Cardiac muscle cell (in vitro differentiated cells and primary cell): ENCODE data around the gene SNED1. TPM values are rescaled to one million over a fixed set of nuclear protein-coding genes. Genes with fewer than 3 reads are reported as not detected.

Experiments
- DNase-seq, 2 donors: peaks; one replicate each; pipeline versions ENCODE4 v3.0.0 to v3.0.0-alpha.2; 2010 to 2017; ENCODE audit warnings: low read depth in 1 of 2, low spot score in 1 of 2
- H3K27ac ChIP-seq: fragments of 200-600 bp; sonication (generic); 2 replicates; pipeline ENCODE4 v1.5.1; 2016
- H3K27me3 ChIP-seq: fragments of 200-600 bp; sonication (generic); 2 replicates; pipeline ENCODE4 v1.6.0; 2016; ENCODE audit warnings: control low read depth
- H3K36me3 ChIP-seq: fragments of 200-600 bp; sonication (generic); 2 replicates; pipeline ENCODE4 v1.5.1; 2016; ENCODE audit warnings: control low read depth
- H3K4me1 ChIP-seq: fragments of 200-600 bp; sonication (generic); 2 replicates; pipeline ENCODE4 v1.8.1; 2017; ENCODE audit warnings: low read depth, mild to moderate bottlenecking, mixed run types
- H3K4me3 ChIP-seq: fragments of 200-600 bp; sonication (generic); 2 replicates; pipeline ENCODE4 v1.5.1; 2016; ENCODE audit warnings: mild to moderate bottlenecking
- H3K9me3 ChIP-seq: fragments of 200-600 bp; sonication (generic); 2 replicates; pipeline ENCODE4 v1.5.1; 2017; ENCODE audit warnings: low read depth, mild to moderate bottlenecking, control low read depth
- CTCF ChIP-seq: IDR thresholded peaks from 2 replicates; pipeline ENCODE4 v1.5.1; 2012; ENCODE audit warnings: low read depth, mild to moderate bottlenecking, low read length
- polyA plus RNA-seq: library from polyadenylated mRNA; unstranded; fragments of >200 nt; fragmentation: Nextera tagmentation; extraction: Ambion mirVana; gene quantifications from 2 replicates; pipeline ENCODE4 v1.2.1, GENCODE V29; 2016
- total RNA-seq: library from RNA; depleted of rRNA; stranded (reverse); fragments of >200 nt; gene quantifications from 2 replicates; pipeline ENCODE4 v1.2.3, GENCODE V29; 2016

The SNED1 gene
- total and polyA plus RNA-seq, 2 experiments from 2014 or later = 0.09 to 0.76 TPM

- Histone ChIP-seq H3K9me3 (no peaks in the 10 kb centered on the region), H3K36me3 (no peaks in the 10 kb centered on the region), H3K27me3 (no peaks in the 10 kb centered on the region), H3K4me1 (no peaks in the 10 kb centered on the region), H3K4me3 (no peak overlapping the region), H3K27ac (no peak overlapping the region)
- no peak for DNase-seq
- no peak for TF ChIP-seq CTCF
Observed at GRCh38 chr2:241133436-241133820, 135.0 kb downstream of the SNED1 start.

- no peaks in the 10 kb centered on the region for H3K4me1 ChIP-seq
- DNase-seq = no peak
- TF ChIP-seq CTCF = no peak
- H3K36me3 ChIP-seq = no peaks in the 10 kb centered on the region
- no peaks in the 10 kb centered on the region for H3K9me3 ChIP-seq
- no peak overlapping the region for H3K27ac ChIP-seq
- no peak overlapping the region for H3K4me3 ChIP-seq
- no peaks in the 10 kb centered on the region for H3K27me3 ChIP-seq
Observed at GRCh38 chr2:241134711-241135110, 136.3 kb downstream of the SNED1 start.

- DNase-seq = no peak
- no peak for TF ChIP-seq CTCF
- H3K4me3 ChIP-seq = no peak overlapping the region
- H3K27ac ChIP-seq = no peak overlapping the region
- no peaks in the 10 kb centered on the region for H3K4me1 ChIP-seq
- H3K27me3 ChIP-seq = no peaks in the 10 kb centered on the region
- H3K36me3 ChIP-seq = no peaks in the 10 kb centered on the region
- no peaks in the 10 kb centered on the region for H3K9me3 ChIP-seq
Observed at GRCh38 chr2:241135737-241136136, 137.3 kb downstream of the SNED1 start.

- no peak overlapping the region for H3K4me3 ChIP-seq
- H3K36me3 ChIP-seq = no peaks in the 10 kb centered on the region
- H3K4me1 ChIP-seq = no peaks in the 10 kb centered on the region
- TF ChIP-seq CTCF = no peak
- H3K27me3 ChIP-seq = no peaks in the 10 kb centered on the region
- H3K9me3 ChIP-seq = no peaks in the 10 kb centered on the region
- DNase-seq = no peak
- H3K27ac ChIP-seq = no peak overlapping the region
Observed at GRCh38 chr2:241136191-241136590, 137.8 kb downstream of the SNED1 start.

- TF ChIP-seq CTCF = no peak
- Histone ChIP-seq H3K36me3 (no peaks in the 10 kb centered on the region), H3K4me3 (no peak overlapping the region), H3K9me3 (no peaks in the 10 kb centered on the region), H3K27ac (no peak overlapping the region), H3K4me1 (no peaks in the 10 kb centered on the region), H3K27me3 (no peaks in the 10 kb centered on the region)
- no peak for DNase-seq
Observed at GRCh38 chr2:241136661-241137260, 138.3 kb downstream of the SNED1 start.
